Measurements from ENCODE around the gene MYRIP. TPM values are rescaled to one million over a fixed set of nuclear protein-coding genes. Genes with fewer than 3 reads are reported as not detected.

Gene MYRIP
- total and polyA plus RNA-seq, 4 donors = 0.98 to 11.7 (median 6.8) TPM

GRCh38 chr3:39809995-39810595, 686 bp downstream of the MYRIP start:
- H3K9ac ChIP-seq (ENCODE audit: low read depth in 1 of 2, low read length in 2 of 2) = peak overlapping the region; percentile 72 to 76
- H3K4me3 ChIP-seq (ENCODE audit: low read depth in 1 of 3, low read length in 3 of 3) = peak overlapping the region; percentile 82 to 87 (median 86)
- DNase-seq (ENCODE audit: low spot score) = no peak
- 2% methylated on average over 48 of the region's 48 CpGs for WGBS
- H3K27me3 ChIP-seq (ENCODE audit: control insufficient read depth in 4 of 4, insufficient read depth in 4 of 4, low read length in 3 of 4) = no peaks in the 10 kb centered on the region
- no peak for TF ChIP-seq ATF3 (IDR thresholded peaks at IDR 0.05)
- TF ChIP-seq FOXA2 (IDR thresholded peaks at IDR 0.05) = no peak
- TF ChIP-seq RAD21 (IDR thresholded peaks at IDR 0.05) = peak in 1 of 2 donors; percentile 10
- TF ChIP-seq YY1 (IDR thresholded peaks at IDR 0.05) = peak; percentile 9
- TF ChIP-seq SP1 (IDR thresholded peaks at IDR 0.05) = no peak
- peaks cover 3 to 50% (median 35%) of the 10 kb centered on the region in 4 donors for H3K4me1 ChIP-seq (ENCODE audit: control insufficient read depth in 4 of 4, insufficient read depth in 4 of 4, low read length in 3 of 4)
- H3K27ac ChIP-seq (ENCODE audit: low read depth in 1 of 2, low read length in 2 of 2) = peak overlapping the region; percentile 79 to 82
- H3K36me3 ChIP-seq (ENCODE audit: control insufficient read depth in 4 of 4, insufficient read depth in 3 of 4, low read depth in 1 of 4, low read length in 3 of 4) = no peaks in the 10 kb centered on the region
- no peaks in the 10 kb centered on the region for H3K9me3 ChIP-seq (ENCODE audit: control insufficient read depth in 4 of 4, low read length in 3 of 4)

- Histone ChIP-seq H3K27ac (ENCODE audit: low read depth in 1 of 2, low read length in 2 of 2) (no peak overlapping the region), H3K4me3 (ENCODE audit: low read depth in 1 of 3, low read length in 3 of 3) (peak overlapping the region; percentile 82 to 87 (median 86)), H3K36me3 (ENCODE audit: control insufficient read depth in 4 of 4, insufficient read depth in 3 of 4, low read depth in 1 of 4, low read length in 3 of 4) (no peaks in the 10 kb centered on the region), H3K9ac (ENCODE audit: low read depth in 1 of 2, low read length in 2 of 2) (peak overlapping the region in 1 of 2 donors; percentile 72), H3K9me3 (ENCODE audit: control insufficient read depth in 4 of 4, low read length in 3 of 4) (no peaks in the 10 kb centered on the region), H3K27me3 (ENCODE audit: control insufficient read depth in 4 of 4, insufficient read depth in 4 of 4, low read length in 3 of 4) (no peaks in the 10 kb centered on the region), H3K4me1 (ENCODE audit: control insufficient read depth in 4 of 4, insufficient read depth in 4 of 4, low read length in 3 of 4) (peaks cover 3 to 44% (median 31%) of the 10 kb centered on the region in 4 donors)
- WGBS = 26% methylated on average over 16 of the region's 16 CpGs
- no peak for DNase-seq (ENCODE audit: low spot score)
- TF ChIP-seq ATF3 (IDR thresholded peaks at IDR 0.05) (no peak), REST (IDR thresholded peaks at IDR 0.05) (no peak), SP1 (IDR thresholded peaks at IDR 0.05) (no peak), RXRA (IDR thresholded peaks at IDR 0.05) (no peak), JUND (IDR thresholded peaks at IDR 0.05) (no peak), FOXA1 (IDR thresholded peaks at IDR 0.05) (no peak), EGR1 (IDR thresholded peaks at IDR 0.05; ENCODE audit: low read depth in 2 of 2) (no peak), GABPA (IDR thresholded peaks at IDR 0.05 in 1 of 2, conservative IDR thresholded peaks at IDR 0.05 in 1 of 2) (no peak), NR2F2 (IDR thresholded peaks at IDR 0.05) (no peak), RAD21 (IDR thresholded peaks at IDR 0.05) (no peak), HNF4G (IDR thresholded peaks at IDR 0.05) (no peak), ZBTB33 (IDR thresholded peaks at IDR 0.05) (no peak), CTCF (IDR thresholded peaks at IDR 0.05; ENCODE audit: low read depth, low read length, missing input control) (no peak), MAX (IDR thresholded peaks at IDR 0.05) (no peak), FOXA2 (IDR thresholded peaks at IDR 0.05) (no peak), YY1 (IDR thresholded peaks at IDR 0.05) (no peak), TAF1 (conservative IDR thresholded peaks at IDR 0.05) (no peak), HNF4A (conservative IDR thresholded peaks at IDR 0.05) (no peak)
Observed at GRCh38 chr3:39810647-39811161, 1.3 kb downstream of the MYRIP start.

Measured in liver (tissue), 9 donors.